GM20000 (cell line): ENCODE data around the gene ZC3H18.

Source experiments
- DNase-seq: peaks from one replicate; pipeline ENCODE4 v3.0.0; 2012; ENCODE audit warnings: low spot score
- TF ChIP-seq, protein P1 (sequence below): IDR thresholded peaks from 2 replicates; pipeline ENCODE4 v1.5.1; 2012; ENCODE audit warnings: mild to moderate bottlenecking, control low read depth; ENCODE audit errors: extremely low read depth, missing control alignments

ZC3H18 gene

DNA sequence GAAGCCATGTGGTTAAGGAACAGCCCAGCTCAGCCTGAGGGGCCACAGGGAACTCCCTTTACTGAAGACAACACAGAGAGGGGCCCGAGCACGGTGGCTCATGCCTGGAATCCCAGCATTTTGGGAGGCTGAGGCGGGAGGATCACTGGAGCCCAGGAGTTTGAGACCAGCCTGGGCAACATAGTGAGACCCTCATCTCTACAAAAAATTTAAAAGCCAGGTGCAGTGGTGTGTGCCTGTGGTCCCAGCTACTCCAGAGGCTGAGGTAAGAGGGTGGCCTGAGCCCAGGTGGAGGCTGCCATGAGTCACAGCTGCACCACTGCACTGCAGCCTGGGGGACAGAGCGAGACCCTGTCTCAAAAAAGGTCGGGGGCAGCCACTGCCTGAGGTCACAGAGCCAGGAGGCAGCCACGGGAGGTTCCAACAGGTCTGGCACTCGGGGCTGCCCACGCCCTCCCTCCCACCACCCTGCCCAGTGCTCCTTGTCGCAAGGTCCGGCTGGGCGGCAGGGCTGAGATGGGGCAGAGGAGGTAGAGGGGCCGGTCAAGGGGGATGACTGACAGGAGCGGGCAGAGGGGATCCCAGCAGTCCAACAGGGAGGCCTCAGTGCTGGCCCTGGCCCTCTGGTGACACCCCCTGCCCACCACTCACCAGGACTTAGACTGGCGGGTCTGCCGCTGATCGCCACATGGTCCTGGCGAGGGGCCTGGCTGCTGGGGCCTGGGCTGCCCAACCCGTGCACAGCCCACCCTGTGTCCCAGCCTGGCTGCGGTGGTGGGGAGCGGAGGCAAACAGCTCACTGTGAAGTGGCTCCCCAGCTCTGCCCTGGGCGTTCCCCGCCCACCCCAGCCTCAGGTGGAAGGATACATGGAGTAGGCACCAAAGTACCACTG is 77.2 kb downstream of the ZC3H18 start:
- TF ChIP-seq, protein P1, sequence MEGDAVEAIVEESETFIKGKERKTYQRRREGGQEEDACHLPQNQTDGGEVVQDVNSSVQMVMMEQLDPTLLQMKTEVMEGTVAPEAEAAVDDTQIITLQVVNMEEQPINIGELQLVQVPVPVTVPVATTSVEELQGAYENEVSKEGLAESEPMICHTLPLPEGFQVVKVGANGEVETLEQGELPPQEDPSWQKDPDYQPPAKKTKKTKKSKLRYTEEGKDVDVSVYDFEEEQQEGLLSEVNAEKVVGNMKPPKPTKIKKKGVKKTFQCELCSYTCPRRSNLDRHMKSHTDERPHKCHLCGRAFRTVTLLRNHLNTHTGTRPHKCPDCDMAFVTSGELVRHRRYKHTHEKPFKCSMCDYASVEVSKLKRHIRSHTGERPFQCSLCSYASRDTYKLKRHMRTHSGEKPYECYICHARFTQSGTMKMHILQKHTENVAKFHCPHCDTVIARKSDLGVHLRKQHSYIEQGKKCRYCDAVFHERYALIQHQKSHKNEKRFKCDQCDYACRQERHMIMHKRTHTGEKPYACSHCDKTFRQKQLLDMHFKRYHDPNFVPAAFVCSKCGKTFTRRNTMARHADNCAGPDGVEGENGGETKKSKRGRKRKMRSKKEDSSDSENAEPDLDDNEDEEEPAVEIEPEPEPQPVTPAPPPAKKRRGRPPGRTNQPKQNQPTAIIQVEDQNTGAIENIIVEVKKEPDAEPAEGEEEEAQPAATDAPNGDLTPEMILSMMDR = no peak
- DNase-seq = no peak

DNA sequence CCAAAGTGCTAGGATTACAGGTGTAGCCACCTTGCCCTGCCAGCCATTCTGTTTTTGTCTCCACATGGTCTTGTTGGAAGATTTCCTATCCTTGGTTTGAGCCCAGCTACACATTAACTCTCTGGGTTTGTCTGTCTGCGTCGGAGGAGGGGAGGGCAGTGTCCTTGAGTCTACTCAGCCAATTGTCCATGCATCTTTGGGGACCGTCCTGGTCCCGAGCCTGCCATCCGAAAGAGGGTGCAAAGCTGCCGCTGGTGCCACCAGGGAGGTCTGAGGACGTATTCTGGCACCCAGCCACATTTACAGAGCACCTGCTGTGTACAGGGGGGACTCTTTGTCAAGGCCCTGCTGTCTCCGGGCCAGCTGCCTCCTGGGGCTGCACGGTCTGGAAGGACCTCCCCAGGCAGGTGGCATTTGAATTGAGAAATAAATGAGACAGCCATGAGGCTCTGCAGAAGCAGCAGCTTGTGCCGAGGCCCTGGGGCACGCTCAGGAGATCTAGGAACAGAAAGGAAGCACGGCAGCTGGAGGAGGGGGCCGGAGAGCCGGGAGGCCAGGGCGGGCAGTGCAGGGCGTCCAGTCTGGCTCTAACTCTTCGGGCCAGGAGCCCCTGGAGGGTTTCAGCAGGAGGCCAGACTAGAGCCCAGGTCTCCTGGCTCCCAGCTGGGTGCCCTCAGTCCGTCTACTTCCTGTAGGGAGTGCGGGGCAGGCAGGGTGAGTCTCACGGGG is 79.2 kb downstream of the ZC3H18 start:
- TF ChIP-seq, protein P1 = no peak
- no peak for DNase-seq

DNA sequence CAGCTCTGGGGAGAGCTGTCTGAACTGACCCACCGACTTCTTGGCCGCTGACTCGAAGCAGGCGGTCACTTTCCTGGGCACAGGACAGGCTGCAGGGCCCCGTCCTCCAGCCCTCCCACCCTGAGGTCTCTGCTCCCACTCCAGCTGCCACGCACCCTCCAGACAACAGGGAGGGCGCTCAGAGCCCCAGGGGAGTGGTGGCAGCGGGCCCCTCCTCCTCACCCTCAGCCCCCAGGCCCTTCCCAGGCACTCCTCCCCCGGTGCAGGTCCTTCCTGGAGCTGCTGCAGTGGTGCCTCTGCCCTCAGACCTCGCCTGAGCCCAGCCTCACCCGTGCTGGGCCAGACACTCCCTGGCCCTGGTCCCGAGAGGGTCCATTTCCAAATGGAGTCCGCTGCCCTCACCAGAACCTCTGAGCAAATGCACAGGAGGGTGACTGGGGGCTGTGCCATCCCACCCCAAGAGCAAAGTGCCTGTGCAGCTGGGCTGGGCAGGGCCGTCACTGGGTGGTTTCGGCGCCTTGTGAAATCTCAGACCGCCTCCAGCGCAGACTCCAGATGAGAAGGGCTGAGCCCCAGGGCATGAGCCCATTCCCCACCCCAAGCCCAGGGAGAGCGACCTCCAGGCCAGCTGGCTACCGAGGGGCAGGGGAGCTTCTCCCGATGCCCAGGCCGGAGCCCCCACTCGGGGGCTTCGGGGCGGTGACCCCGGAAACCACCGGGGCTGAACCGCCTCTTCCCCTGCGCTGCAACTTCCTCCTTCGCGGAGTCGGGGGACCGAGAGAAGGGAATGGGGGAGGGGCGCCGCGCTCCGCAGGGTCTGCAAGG is 79.9 kb downstream of the ZC3H18 start:
- DNase-seq = peak; percentile 74
- TF ChIP-seq, protein P1 = no peak

DNA sequence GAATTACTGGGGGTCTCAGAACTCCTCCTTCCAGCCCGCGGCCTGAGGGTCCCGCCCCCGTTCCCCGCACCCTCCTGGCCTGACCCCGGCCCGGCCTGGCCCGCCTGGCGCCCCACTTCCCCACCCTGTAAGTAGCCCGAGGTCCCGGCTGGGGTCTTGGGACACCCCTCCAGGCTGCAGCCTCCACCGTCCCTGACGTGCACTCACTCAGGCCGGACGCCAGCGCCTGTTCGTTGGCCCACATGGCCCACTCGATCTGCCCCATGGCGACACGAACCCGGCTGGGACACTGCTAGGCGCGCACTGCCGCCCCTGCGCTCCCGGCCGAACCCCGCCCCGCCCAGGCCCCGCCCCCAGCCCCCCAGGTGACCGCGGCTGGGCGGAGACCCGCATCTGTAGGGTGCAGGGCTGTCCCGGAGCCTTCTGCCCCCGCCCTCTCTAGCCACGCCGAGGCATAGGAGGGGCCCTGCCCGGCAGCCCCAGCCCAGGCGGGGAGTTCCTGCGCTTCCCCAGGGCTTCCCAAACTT is 80.6 kb downstream of the ZC3H18 start, which contains the start of gene CYBA:
TSS of gene CYBA (minus strand) at position 305 of the 527 bp plus-strand sequence. CDS start at position 265, 40 bp downstream.
- peak; percentile 99 for DNase-seq
- TF ChIP-seq, protein P1 = no peak

DNA sequence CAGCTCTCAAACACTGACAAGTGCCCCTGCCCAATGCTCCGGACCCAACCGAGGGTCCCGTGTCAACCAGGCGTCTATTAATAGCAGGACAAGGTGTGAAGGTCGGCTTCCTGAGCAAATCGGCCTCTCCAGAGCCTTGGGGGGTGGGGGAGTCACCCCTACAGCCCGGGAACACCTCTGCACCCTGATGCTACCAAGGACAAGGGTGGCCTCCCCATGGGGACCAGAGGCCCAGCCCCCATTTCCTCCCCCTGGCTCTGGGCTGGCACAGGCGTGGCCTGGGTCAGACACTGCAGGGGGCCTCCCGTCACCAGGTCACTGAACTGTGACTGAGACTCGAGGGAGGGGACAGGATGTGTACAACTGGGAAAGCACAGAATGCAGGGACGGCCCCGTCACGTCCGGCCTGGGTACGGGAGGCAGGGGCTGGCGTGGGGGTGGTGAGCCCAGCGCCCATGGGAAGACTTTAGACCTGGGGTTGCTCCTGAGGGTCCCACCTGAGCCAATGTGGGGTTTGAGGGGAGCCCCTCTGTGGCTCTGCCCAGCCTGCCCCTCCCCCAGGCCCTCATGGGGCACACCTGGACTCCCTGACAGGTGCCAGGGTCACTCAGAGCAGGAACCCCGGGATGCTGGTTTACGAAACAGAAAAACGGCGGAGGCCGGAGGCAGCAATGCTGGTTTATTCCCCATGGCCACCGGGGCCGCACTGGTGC is 81.2 kb downstream of the ZC3H18 start:
- TF ChIP-seq, protein P1 = no peak
- DNase-seq = peak; percentile 96

DNA sequence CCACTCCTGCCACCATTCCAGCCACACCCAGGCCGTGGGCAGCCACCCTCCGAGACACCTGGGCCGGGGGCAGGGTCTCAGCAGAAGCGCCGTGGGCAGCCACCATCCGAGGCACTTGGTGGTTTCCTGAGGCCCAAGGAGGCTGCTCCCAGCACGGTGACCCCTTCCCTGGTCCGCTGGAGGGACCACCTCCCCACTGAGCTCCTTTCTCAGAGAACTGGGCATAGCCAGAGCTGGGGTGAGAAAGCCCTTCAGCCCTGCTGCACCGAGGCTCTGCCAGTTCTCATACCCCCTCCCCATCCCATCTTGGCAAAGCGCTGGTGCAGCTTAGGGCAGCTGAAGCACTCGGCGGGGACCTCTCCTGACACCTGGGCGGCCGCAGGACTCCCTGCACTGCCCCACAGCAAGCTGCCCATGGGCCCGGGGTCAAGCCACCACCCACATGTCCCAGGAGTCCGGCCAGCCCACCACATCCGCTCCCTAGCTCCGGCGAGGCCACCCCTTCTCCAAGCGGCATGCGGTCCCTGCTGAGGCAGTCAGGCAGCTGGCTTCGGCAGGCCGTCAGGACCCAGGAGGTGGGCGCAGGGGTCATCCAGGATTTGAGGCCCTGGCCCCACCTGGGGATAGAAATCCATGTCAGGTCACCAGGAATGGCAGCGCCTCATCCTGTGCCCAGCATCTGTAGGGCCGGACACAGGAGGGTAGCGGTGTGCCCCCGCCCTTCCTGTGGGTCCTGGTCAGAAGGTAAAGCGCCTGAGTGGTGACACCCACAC is 82.0 kb downstream of the ZC3H18 start:
- no peak for DNase-seq
- TF ChIP-seq, protein P1 = no peak
